ENCODE results near the gene BAZ2B.

BAZ2B gene

GRCh38 chr2:159449504-159450124, 166.7 kb downstream of the BAZ2B start:
- no peaks in the 10 kb centered on the region for H3K27me3 ChIP-seq (ENCODE audit: insufficient read depth, low read length)
- H3K4me3 ChIP-seq (ENCODE audit: low read depth, low read length), result no peak overlapping the region
- H2AK5ac ChIP-seq (ENCODE audit: low read length), result no peak overlapping the region
- H3K23ac ChIP-seq (ENCODE audit: low read length), result no peak overlapping the region
- no peak overlapping the region for H2BK12ac ChIP-seq (ENCODE audit: low read length)
- no peak overlapping the region for H3K4me2 ChIP-seq (ENCODE audit: low read length)
- no peak overlapping the region for H3K14ac ChIP-seq (ENCODE audit: low read length)
- no peak overlapping the region for H3K18ac ChIP-seq (ENCODE audit: low read length)
- H3K36me3 ChIP-seq (ENCODE audit: control insufficient read depth in 1 of 2, insufficient read depth in 2 of 2, low read length in 2 of 2), result peaks cover 6 to 9% of the 10 kb centered on the region in 2 experiments
- H3K79me2 ChIP-seq (ENCODE audit: control insufficient read depth, insufficient read depth, low read length, poor library complexity), result no peaks in the 10 kb centered on the region
- H4K12ac ChIP-seq (ENCODE audit: low read depth, low read length), result no peak overlapping the region
- no peak overlapping the region for H4K8ac ChIP-seq (ENCODE audit: low read depth, low read length)
- no peaks in the 10 kb centered on the region for H3K9me3 ChIP-seq (ENCODE audit: insufficient read depth, low read depth, low read length)
- WGBS (ENCODE audit: extremely low coverage, insufficient coverage, insufficient read length), result no CpG with 5 or more reads among the region's 1 CpG
- H2AFZ ChIP-seq (ENCODE audit: insufficient read depth, low read length, poor library complexity), result no peak overlapping the region
- no peaks in the 10 kb centered on the region for H3K4me1 ChIP-seq (ENCODE audit: control insufficient read depth in 1 of 2, insufficient read depth in 2 of 2, low read length in 2 of 2)
- no peak overlapping the region for H4K91ac ChIP-seq (ENCODE audit: low read depth, low read length)
- DNase-seq, result peak in 1 of 2 donors; percentile 13
- no peak overlapping the region for H2BK5ac ChIP-seq (ENCODE audit: low read depth, low read length, poor library complexity)
- no peak overlapping the region for H2BK120ac ChIP-seq (ENCODE audit: insufficient read depth, low read length, poor library complexity)
- H3K27ac ChIP-seq (ENCODE audit: low read depth, low read length), result no peak overlapping the region
- H3K9ac ChIP-seq (ENCODE audit: low read length), result no peak overlapping the region
- H3K4ac ChIP-seq (ENCODE audit: low read depth, low read length), result no peak overlapping the region
- no peaks in the 10 kb centered on the region for H3K79me1 ChIP-seq (ENCODE audit: low read length)

GRCh38 chr2:159446817-159447216, 169.5 kb downstream of the BAZ2B start:
- H3K27me3 ChIP-seq (ENCODE audit: insufficient read depth, low read length), result no peaks in the 10 kb centered on the region
- H3K4me2 ChIP-seq (ENCODE audit: low read length), result no peak overlapping the region
- no peak overlapping the region for H3K4ac ChIP-seq (ENCODE audit: low read depth, low read length)
- H3K9me3 ChIP-seq (ENCODE audit: insufficient read depth, low read depth, low read length), result no peaks in the 10 kb centered on the region
- no peaks in the 10 kb centered on the region for H3K79me2 ChIP-seq (ENCODE audit: control insufficient read depth, insufficient read depth, low read length, poor library complexity)
- H3K36me3 ChIP-seq (ENCODE audit: control insufficient read depth in 1 of 2, insufficient read depth in 2 of 2, low read length in 2 of 2), result peaks cover 5 to 10% of the 10 kb centered on the region in 2 experiments
- no peak overlapping the region for H3K9ac ChIP-seq (ENCODE audit: low read length)
- H2BK12ac ChIP-seq (ENCODE audit: low read length), result no peak overlapping the region
- no peaks in the 10 kb centered on the region for H3K79me1 ChIP-seq (ENCODE audit: low read length)
- no peak overlapping the region for H2BK120ac ChIP-seq (ENCODE audit: insufficient read depth, low read length, poor library complexity)
- WGBS (ENCODE audit: extremely low coverage, insufficient coverage, insufficient read length), result no CpG with 5 or more reads among the region's 2 CpGs
- no peak overlapping the region for H3K23ac ChIP-seq (ENCODE audit: low read length)
- no peak overlapping the region for H2AK5ac ChIP-seq (ENCODE audit: low read length)
- H2BK5ac ChIP-seq (ENCODE audit: low read depth, low read length, poor library complexity), result no peak overlapping the region
- H2AFZ ChIP-seq (ENCODE audit: insufficient read depth, low read length, poor library complexity), result no peak overlapping the region
- no peak overlapping the region for H4K8ac ChIP-seq (ENCODE audit: low read depth, low read length)
- no peak overlapping the region for H3K27ac ChIP-seq (ENCODE audit: low read depth, low read length)
- no peak overlapping the region for H3K14ac ChIP-seq (ENCODE audit: low read length)
- DNase-seq, result no peak
- no peak overlapping the region for H3K4me3 ChIP-seq (ENCODE audit: low read depth, low read length)
- H3K18ac ChIP-seq (ENCODE audit: low read length), result no peak overlapping the region
- H4K12ac ChIP-seq (ENCODE audit: low read depth, low read length), result no peak overlapping the region
- H4K91ac ChIP-seq (ENCODE audit: low read depth, low read length), result no peak overlapping the region
- no peaks in the 10 kb centered on the region for H3K4me1 ChIP-seq (ENCODE audit: control insufficient read depth in 1 of 2, insufficient read depth in 2 of 2, low read length in 2 of 2)

- H4K8ac ChIP-seq (ENCODE audit: low read depth, low read length), result no peak overlapping the region
- no peak overlapping the region for H3K18ac ChIP-seq (ENCODE audit: low read length)
- H3K4me3 ChIP-seq (ENCODE audit: low read depth, low read length), result no peak overlapping the region
- H4K91ac ChIP-seq (ENCODE audit: low read depth, low read length), result no peak overlapping the region
- no peak overlapping the region for H3K14ac ChIP-seq (ENCODE audit: low read length)
- no peaks in the 10 kb centered on the region for H3K79me2 ChIP-seq (ENCODE audit: control insufficient read depth, insufficient read depth, low read length, poor library complexity)
- H3K36me3 ChIP-seq (ENCODE audit: control insufficient read depth in 1 of 2, insufficient read depth in 2 of 2, low read length in 2 of 2), result peaks cover 5 to 10% of the 10 kb centered on the region in 2 experiments
- H2AK5ac ChIP-seq (ENCODE audit: low read length), result no peak overlapping the region
- no peak overlapping the region for H2AFZ ChIP-seq (ENCODE audit: insufficient read depth, low read length, poor library complexity)
- no peaks in the 10 kb centered on the region for H3K79me1 ChIP-seq (ENCODE audit: low read length)
- H2BK120ac ChIP-seq (ENCODE audit: insufficient read depth, low read length, poor library complexity), result no peak overlapping the region
- no peak overlapping the region for H3K23ac ChIP-seq (ENCODE audit: low read length)
- no peak overlapping the region for H4K12ac ChIP-seq (ENCODE audit: low read depth, low read length)
- WGBS (ENCODE audit: extremely low coverage, insufficient coverage, insufficient read length), result no CpG with 5 or more reads among the region's 2 CpGs
- H3K27ac ChIP-seq (ENCODE audit: low read depth, low read length), result no peak overlapping the region
- no peak overlapping the region for H3K4me2 ChIP-seq (ENCODE audit: low read length)
- no peak overlapping the region for H2BK5ac ChIP-seq (ENCODE audit: low read depth, low read length, poor library complexity)
- H3K4me1 ChIP-seq (ENCODE audit: control insufficient read depth in 1 of 2, insufficient read depth in 2 of 2, low read length in 2 of 2), result no peaks in the 10 kb centered on the region
- H3K9ac ChIP-seq (ENCODE audit: low read length), result no peak overlapping the region
- no peak overlapping the region for H2BK12ac ChIP-seq (ENCODE audit: low read length)
- H3K4ac ChIP-seq (ENCODE audit: low read depth, low read length), result no peak overlapping the region
- no peaks in the 10 kb centered on the region for H3K27me3 ChIP-seq (ENCODE audit: insufficient read depth, low read length)
- DNase-seq, result no peak
- no peaks in the 10 kb centered on the region for H3K9me3 ChIP-seq (ENCODE audit: insufficient read depth, low read depth, low read length)
Measured at GRCh38 chr2:159446201-159446600, 170.1 kb downstream of the BAZ2B start.

DNA sequence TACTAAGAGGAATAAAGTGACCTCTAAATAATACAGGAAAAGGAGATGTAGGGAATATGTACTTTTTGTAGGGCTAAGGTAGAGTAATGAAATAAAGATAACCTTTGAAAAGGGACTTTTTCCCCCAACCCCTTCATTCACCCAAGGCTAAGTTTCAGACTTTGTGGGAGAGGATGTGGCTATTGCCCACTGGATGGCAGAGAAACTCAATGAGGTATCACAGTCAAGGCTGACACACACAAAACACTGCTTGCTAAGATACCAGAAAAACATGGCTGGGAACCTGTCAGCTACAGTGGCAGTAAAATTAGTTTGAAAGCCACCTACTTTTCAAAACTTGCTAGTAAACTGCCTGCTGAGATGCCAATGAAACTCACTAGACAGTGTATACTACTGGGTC, 171.0 kb downstream of the BAZ2B start:
- no peak overlapping the region for H2AK5ac ChIP-seq (ENCODE audit: low read length)
- peaks cover 5 to 13% of the 10 kb centered on the region in 2 experiments for H3K36me3 ChIP-seq (ENCODE audit: control insufficient read depth in 1 of 2, insufficient read depth in 2 of 2, low read length in 2 of 2)
- no peak overlapping the region for H2BK120ac ChIP-seq (ENCODE audit: insufficient read depth, low read length, poor library complexity)

More for the DNA sequence above, 171.0 kb downstream of the BAZ2B start:
- H3K27ac ChIP-seq (ENCODE audit: low read depth, low read length), result no peak overlapping the region
- H3K79me2 ChIP-seq (ENCODE audit: control insufficient read depth, insufficient read depth, low read length, poor library complexity), result no peaks in the 10 kb centered on the region
- H3K4me2 ChIP-seq (ENCODE audit: low read length), result no peak overlapping the region
- no peak overlapping the region for H3K23ac ChIP-seq (ENCODE audit: low read length)
- no peak overlapping the region for H4K91ac ChIP-seq (ENCODE audit: low read depth, low read length)
- H3K4ac ChIP-seq (ENCODE audit: low read depth, low read length), result no peak overlapping the region
- H3K18ac ChIP-seq (ENCODE audit: low read length), result no peak overlapping the region
- H2BK12ac ChIP-seq (ENCODE audit: low read length), result no peak overlapping the region
- H3K4me3 ChIP-seq (ENCODE audit: low read depth, low read length), result no peak overlapping the region
- no peak overlapping the region for H2BK5ac ChIP-seq (ENCODE audit: low read depth, low read length, poor library complexity)
- DNase-seq, result no peak
- H3K14ac ChIP-seq (ENCODE audit: low read length), result no peak overlapping the region
- H4K8ac ChIP-seq (ENCODE audit: low read depth, low read length), result no peak overlapping the region
- H4K12ac ChIP-seq (ENCODE audit: low read depth, low read length), result no peak overlapping the region
- no peak overlapping the region for H3K9ac ChIP-seq (ENCODE audit: low read length)
- no peak overlapping the region for H2AFZ ChIP-seq (ENCODE audit: insufficient read depth, low read length, poor library complexity)
- no peaks in the 10 kb centered on the region for H3K27me3 ChIP-seq (ENCODE audit: insufficient read depth, low read length)
- no peaks in the 10 kb centered on the region for H3K79me1 ChIP-seq (ENCODE audit: low read length)
- no peaks in the 10 kb centered on the region for H3K9me3 ChIP-seq (ENCODE audit: insufficient read depth, low read depth, low read length)
- H3K4me1 ChIP-seq (ENCODE audit: control insufficient read depth in 1 of 2, insufficient read depth in 2 of 2, low read length in 2 of 2), result no peaks in the 10 kb centered on the region

All from trophoblast cell (in vitro differentiated cells and primary cell).